AML-193 (cell line): ENCODE data around the gene DDC.

Source experiments
- DNase-seq, 2 experiments: peaks; one replicate each; lab custom pipeline; 2025; lab: John Stamatoyannopoulos, UW

The DDC gene

DNA sequence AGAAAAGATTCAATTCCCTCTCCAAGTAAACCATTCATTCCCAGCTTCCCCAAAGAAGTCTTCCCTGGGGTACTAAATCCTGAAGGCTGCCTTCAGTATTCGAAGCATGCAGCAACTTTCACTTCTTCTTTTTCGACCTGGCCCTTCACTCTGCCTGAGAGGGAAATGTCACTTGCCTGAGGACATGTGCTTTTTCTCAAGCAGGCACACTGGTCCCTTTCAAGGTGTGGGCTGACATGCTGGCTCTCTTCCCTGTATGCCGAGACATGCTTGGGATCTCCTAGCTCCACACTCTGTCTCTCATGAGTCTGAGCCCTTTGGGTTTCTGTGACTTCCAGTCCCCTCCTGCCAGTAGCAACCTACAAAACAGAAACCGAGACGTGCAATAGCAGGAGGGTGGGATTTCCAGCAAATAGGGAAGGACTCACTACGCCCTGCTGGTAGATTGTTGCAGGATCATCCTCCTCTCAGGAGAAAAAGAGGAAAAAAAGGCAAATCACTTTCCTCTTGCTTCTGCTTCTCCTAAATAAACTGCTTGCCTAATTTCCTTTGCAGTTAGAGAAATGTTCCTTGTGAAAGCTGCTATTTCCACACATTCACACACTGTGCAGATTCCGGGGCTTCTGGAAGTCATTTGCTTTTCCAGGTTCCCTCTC, 148.6 kb downstream of the DDC start:
- peak; percentile 61 to 77 for DNase-seq

DNA sequence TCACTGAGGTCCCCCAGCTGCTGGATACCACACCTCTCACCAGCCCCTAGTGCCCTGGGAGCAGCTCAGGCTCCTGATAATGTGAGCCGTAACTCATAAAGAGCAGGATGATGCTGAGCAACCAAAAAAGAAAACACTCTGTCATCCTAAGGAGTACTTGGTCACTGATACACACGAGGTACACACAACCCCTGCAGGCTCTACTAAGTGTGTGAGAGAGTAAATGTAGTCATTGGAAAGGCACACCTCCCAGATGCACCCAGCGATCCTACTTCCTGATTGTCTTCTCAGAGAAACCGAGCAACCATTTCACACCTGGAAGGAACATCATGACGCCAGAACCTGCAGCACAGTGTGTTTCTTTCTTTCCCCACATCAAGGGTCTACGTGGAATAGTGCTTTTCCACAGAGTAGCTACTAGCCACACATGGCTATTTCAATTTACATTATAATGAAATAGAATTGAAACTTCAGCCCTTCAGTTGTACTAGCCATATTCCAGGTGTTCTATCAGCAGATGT, 149.3 kb downstream of the DDC start:
- no peak for DNase-seq

DNA sequence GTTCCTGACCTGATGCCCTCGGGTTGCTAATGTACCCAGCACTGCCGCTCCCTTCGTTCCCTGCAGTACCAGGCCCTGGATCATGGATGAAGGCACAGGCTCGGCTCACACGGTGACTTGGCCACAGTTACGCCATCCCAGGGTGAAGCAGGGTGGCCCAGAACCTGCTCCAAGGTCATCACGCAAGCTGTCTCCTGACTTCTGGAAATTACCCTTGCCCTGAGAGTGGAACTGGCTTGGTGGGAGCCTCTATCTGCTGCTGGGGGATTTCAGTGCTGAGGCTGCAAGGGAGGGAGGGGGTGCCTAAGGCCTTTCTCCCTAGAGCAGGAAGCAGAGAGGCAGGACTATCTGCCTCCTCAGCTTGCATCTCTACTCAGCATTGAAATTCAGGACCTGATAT, 151.6 kb downstream of the DDC start:
- no peak for DNase-seq

- DNase-seq, result no peak
Measured at GRCh38 chr7:50412973-50413372, 152.2 kb downstream of the DDC start.

DNA sequence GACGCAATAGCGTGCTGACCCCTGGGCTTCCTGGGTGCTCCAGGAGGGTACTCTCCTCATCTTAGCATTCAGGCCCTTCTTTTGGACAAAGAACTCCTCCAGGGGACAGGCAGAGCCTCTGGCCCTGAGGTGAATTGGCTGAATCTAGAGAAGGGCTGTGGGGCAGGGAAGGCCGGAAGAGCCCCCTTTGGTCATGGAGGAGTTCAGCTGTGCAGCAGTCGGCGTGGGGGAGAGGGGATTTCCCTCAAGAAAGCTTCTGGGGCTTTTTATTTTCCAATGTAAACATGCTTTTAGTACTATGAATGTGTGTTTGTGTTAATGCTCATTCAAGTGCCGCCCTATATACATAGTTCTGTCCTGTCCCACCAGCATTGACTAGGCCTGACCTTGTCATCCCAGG, 153.9 kb downstream of the DDC start:
- DNase-seq, result no peak

- no peak for DNase-seq
Measured at GRCh38 chr7:50409856-50410745, 155.1 kb downstream of the DDC start.
